PC-9 (cell line): Measurements from ENCODE around the gene STX18. TPM values are rescaled to one million over a fixed set of nuclear protein-coding genes. Genes with fewer than 3 reads are reported as not detected.

Experiments
- BruUV-seq: library from RNA; stranded (reverse); fragments of 400-500 nt; replicated peaks from 2 replicates; lab custom pipeline; 2021; lab: Mats Ljungman, UMichigan
- CTCF ChIA-PET: fragments of 300-600 bp; sonication (Branson Sonifier 250); formaldehyde crosslinking; loops from one replicate; lab custom pipeline; 2022; ENCODE audit warnings: antibody characterized with exemption; lab: Charles Lee
- POLR2A ChIA-PET: fragments of 300-600 bp; sonication (Branson Sonifier 250); formaldehyde crosslinking; loops from one replicate; lab custom pipeline; 2022; ENCODE audit warnings: antibody characterized with exemption; ENCODE audit not compliant: unreplicated experiment; lab: Charles Lee
- DNase-seq, 2 experiments: peaks; one replicate each; pipeline versions ENCODE4 v3.0.0 to v3.0.0-alpha.2; 2015 to 2022; ENCODE audit warnings: mixed read lengths in 1 of 2
- H2AFZ ChIP-seq: fragments of 200-600 bp; sonication (generic); 2 replicates; pipeline ENCODE4 v1.8.1; 2017; ENCODE audit warnings: antibody characterized with exemption
- H3F3A ChIP-seq: fragments of 200-600 bp; sonication (generic); 2 replicates; pipeline ENCODE4 v1.8.1; 2017; ENCODE audit warnings: antibody characterized with exemption, mild to moderate bottlenecking, low read depth; ENCODE audit not compliant: insufficient read depth
- H3K27ac ChIP-seq: fragments of 200-600 bp; sonication (generic); 2 replicates; pipeline ENCODE4 v1.6.1; 2016; ENCODE audit warnings: mixed run types
- H3K27me3 ChIP-seq: fragments of 200-600 bp; sonication (generic); 2 replicates; pipeline ENCODE4 v1.6.1; 2016; ENCODE audit warnings: low read depth, mixed run types; ENCODE audit not compliant: insufficient read depth
- H3K36me3 ChIP-seq: fragments of 200-600 bp; sonication (generic); 2 replicates; pipeline ENCODE4 v1.6.1; 2016; ENCODE audit warnings: low read depth, mixed run types
- H3K4me1 ChIP-seq: fragments of 200-600 bp; sonication (generic); replicated peaks from 2 replicates; pipeline ENCODE4 v1.6.1; 2016; ENCODE audit warnings: mixed run types; ENCODE audit not compliant: insufficient read depth
- H3K4me2 ChIP-seq: fragments of 200-600 bp; sonication (generic); 2 replicates; pipeline ENCODE4 v1.6.1; 2017; ENCODE audit warnings: mixed run types
- H3K4me3 ChIP-seq: fragments of 200-600 bp; sonication (generic); 2 replicates; pipeline ENCODE4 v1.6.1; 2016; ENCODE audit warnings: mixed run types
- H3K79me2 ChIP-seq: fragments of 200-600 bp; sonication (generic); 2 replicates; pipeline ENCODE4 v1.6.1; 2017; ENCODE audit warnings: low read depth, mixed run types
- H3K9me2 ChIP-seq: fragments of 200-600 bp; sonication (generic); 2 replicates; pipeline ENCODE4 v1.8.1; 2017; ENCODE audit warnings: mild to moderate bottlenecking; ENCODE audit not compliant: insufficient read depth
- H3K9me3 ChIP-seq: fragments of 200-600 bp; sonication (generic); 2 replicates; pipeline ENCODE4 v1.8.1; 2016; ENCODE audit warnings: low read depth; ENCODE audit not compliant: insufficient read depth
- H4K20me1 ChIP-seq: fragments of 200-600 bp; sonication (generic); 2 replicates; pipeline ENCODE4 v1.8.1; 2017; ENCODE audit not compliant: insufficient read depth
- EZH2 ChIP-seq: fragments of 200-600 bp; sonication (generic); IDR thresholded peaks from 2 replicates; pipeline ENCODE4 v1.8.0; 2017; ENCODE audit warnings: antibody characterized with exemption, low read depth
- intact Hi-C: fragments of 100-400 bp; cut with micrococcal nuclease; formaldehyde crosslinking; loops from one replicate; pipeline ENCODE4 v1.10.0; 2022; ENCODE audit not compliant: unreplicated experiment
- total RNA-seq: library from RNA; stranded (reverse); gene quantifications from 2 replicates; pipeline ENCODE4 v1.2.3, GENCODE V29; 2021
- TF ChIP-seq, protein P1 (sequence below): fragments of 200-600 bp; sonication (generic); conservative IDR thresholded peaks from 2 replicates; pipeline ENCODE4 v1.6.1; 2017; ENCODE audit warnings: mixed run types, antibody characterized with exemption, mild to moderate bottlenecking, moderate library complexity

STX18 gene
- total RNA-seq, 1 experiment from 2014 or later = 30.5 TPM

DNA sequence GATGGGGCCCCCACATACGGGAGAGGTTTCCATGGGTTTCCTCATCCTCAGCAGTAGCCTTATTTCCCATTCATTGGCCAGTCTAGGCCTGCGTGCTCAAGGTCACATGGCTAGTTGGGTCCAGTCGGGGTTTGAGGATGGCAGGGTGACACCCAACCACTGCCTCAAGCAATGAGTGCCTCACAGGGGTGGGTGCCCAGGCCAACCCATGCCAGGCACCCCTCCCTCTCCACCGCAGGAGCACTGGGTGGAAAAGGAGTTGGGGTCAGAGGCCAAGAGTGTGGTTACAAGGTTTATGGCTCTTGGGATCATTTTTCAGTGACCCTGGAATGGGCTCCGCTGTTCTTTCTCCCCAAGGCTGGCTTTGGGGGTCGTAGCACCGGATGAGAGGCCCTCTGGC, 151.8 kb downstream of the STX18 start:
- ChIA-PET POLR2A (no interaction called here), CTCF (no interaction called here)
- H2AFZ ChIP-seq = no peak overlapping the region
- no peaks in the 10 kb centered on the region for H3K36me3 ChIP-seq
- H3K4me1 ChIP-seq = no peaks in the 10 kb centered on the region
- H3K27ac ChIP-seq = no peak overlapping the region
- no peaks in the 10 kb centered on the region for H3K9me2 ChIP-seq
- H3K27me3 ChIP-seq = peaks cover 44% of the 10 kb centered on the region
- H3K4me2 ChIP-seq = no peak overlapping the region
- no peaks in the 10 kb centered on the region for H3K79me2 ChIP-seq
- intact Hi-C loops = no loop called here
- TF ChIP-seq, protein P1, sequence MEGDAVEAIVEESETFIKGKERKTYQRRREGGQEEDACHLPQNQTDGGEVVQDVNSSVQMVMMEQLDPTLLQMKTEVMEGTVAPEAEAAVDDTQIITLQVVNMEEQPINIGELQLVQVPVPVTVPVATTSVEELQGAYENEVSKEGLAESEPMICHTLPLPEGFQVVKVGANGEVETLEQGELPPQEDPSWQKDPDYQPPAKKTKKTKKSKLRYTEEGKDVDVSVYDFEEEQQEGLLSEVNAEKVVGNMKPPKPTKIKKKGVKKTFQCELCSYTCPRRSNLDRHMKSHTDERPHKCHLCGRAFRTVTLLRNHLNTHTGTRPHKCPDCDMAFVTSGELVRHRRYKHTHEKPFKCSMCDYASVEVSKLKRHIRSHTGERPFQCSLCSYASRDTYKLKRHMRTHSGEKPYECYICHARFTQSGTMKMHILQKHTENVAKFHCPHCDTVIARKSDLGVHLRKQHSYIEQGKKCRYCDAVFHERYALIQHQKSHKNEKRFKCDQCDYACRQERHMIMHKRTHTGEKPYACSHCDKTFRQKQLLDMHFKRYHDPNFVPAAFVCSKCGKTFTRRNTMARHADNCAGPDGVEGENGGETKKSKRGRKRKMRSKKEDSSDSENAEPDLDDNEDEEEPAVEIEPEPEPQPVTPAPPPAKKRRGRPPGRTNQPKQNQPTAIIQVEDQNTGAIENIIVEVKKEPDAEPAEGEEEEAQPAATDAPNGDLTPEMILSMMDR = no peak
- TF ChIP-seq EZH2 = no peak
- no peaks in the 10 kb centered on the region for H4K20me1 ChIP-seq
- DNase-seq = no peak
- H3K9me3 ChIP-seq = no peaks in the 10 kb centered on the region
- no peaks in the 10 kb centered on the region for H3F3A ChIP-seq
- no peak overlapping the region for H3K4me3 ChIP-seq
- BruUV-seq = no TSS peak

DNA sequence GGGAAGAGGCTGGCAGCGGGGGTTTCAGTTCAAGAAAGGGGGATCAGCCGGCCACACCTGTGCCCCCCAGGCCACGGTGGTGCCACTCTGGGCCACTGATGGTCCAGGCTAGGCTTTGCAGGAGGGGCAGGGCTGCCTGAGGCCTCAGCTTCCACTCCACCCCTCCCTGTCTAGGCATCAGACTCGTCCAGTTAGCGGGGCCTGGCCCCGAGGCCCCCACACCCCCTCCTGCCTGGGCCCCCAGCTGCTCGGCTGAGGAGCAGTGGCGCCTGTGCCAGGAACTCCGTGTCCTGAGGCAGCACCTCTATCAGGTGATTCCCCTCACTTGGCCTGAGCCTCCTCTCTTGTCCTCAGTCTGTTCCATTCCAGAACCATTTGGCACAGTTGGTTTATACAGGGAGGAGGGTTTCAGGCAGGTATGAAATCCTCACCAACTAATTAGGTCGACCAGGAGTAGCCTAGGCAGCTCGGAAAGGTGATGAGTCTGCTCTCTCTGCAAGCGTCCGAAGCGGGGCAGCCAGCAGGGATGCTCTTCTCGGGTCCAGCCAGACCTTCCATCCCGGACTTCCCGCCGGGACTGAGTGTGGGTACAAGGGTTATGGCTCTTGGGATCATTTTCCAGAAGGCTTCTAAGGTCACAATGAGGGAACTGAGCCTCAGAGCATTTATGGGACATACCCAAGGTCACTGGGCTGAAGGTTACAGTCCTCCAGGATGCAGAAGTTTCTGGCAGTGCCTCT, 152.8 kb downstream of the STX18 start:
- Histone ChIP-seq H3F3A (no peaks in the 10 kb centered on the region), H3K4me2 (no peak overlapping the region), H3K9me2 (no peaks in the 10 kb centered on the region), H3K4me3 (no peak overlapping the region), H2AFZ (no peak overlapping the region), H4K20me1 (no peaks in the 10 kb centered on the region), H3K9me3 (no peaks in the 10 kb centered on the region), H3K27me3 (peaks cover 37% of the 10 kb centered on the region), H3K27ac (no peak overlapping the region), H3K36me3 (no peaks in the 10 kb centered on the region), H3K79me2 (no peaks in the 10 kb centered on the region), H3K4me1 (no peaks in the 10 kb centered on the region)
- DNase-seq = no peak
- no TSS peak for BruUV-seq
- intact Hi-C loops = no loop called here
- TF ChIP-seq, protein P1 = no peak
- TF ChIP-seq EZH2 = no peak
- ChIA-PET POLR2A (no interaction called here), CTCF (no interaction called here)

DNA sequence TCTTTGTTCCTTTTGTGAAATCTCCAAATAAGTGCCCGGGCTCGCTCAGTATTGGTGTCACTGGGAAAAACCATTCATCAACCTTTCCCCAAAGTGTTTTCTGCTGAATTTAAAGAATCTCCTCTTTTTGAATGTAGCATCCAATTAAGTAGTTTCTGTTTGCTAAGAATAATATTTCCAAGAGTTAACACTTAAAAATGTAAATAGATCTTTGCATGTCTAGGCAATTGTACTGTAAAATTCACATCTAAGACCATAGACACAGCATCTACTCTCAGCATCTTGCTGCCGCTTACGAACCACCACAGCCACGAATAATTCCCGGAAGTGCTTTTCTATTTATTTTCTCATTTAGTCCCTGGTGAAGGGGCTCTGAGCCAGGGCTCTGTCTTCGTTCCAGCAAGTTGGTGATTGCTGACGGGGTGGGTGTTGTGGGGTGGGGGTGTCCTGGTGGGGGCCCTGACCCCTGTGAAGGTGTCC, 153.5 kb downstream of the STX18 start:
- no peak overlapping the region for H3K4me2 ChIP-seq
- intact Hi-C loops = no loop called here

More for the DNA sequence above, 153.5 kb downstream of the STX18 start:
- Histone ChIP-seq H3K4me1 (no peaks in the 10 kb centered on the region), H3K79me2 (no peaks in the 10 kb centered on the region), H3K27me3 (peaks cover 34% of the 10 kb centered on the region), H3F3A (no peaks in the 10 kb centered on the region), H4K20me1 (no peaks in the 10 kb centered on the region), H3K27ac (no peak overlapping the region), H3K9me3 (no peaks in the 10 kb centered on the region), H2AFZ (no peak overlapping the region), H3K4me3 (no peak overlapping the region), H3K36me3 (no peaks in the 10 kb centered on the region), H3K9me2 (no peaks in the 10 kb centered on the region)
- DNase-seq = no peak
- POLR2A ChIA-PET = no interaction called here
- CTCF ChIA-PET = no interaction called here
- TF ChIP-seq EZH2 = no peak
- no TSS peak for BruUV-seq
